HL-60 (cell line): ENCODE data around the gene PPP2R5D.

Source experiments
- GABPA ChIP-seq: IDR thresholded peaks from 2 replicates; pipeline ENCODE4 v1.6.1; 2012; ENCODE audit warnings: low read depth
- POLR2AphosphoS5 ChIP-seq: IDR thresholded peaks from 2 replicates; pipeline ENCODE4 v1.6.1; 2012; ENCODE audit warnings: low read depth
- SPI1 ChIP-seq: IDR thresholded peaks from 2 replicates; pipeline ENCODE4 v1.6.1; 2012; ENCODE audit warnings: low read depth, mild to moderate bottlenecking, borderline replicate concordance
- TF ChIP-seq, protein P1 (sequence below): IDR thresholded peaks from one replicate; pipeline ENCODE4 v1.5.1; 2011; ENCODE audit warnings: low read length, control low read depth, inconsistent platforms; ENCODE audit not compliant: insufficient read depth
- TF ChIP-seq, protein P2 (sequence below): IDR thresholded peaks from 2 replicates; pipeline ENCODE4 v1.6.1; 2012; ENCODE audit warnings: low read depth; ENCODE audit not compliant: insufficient replicate concordance

DNA sequence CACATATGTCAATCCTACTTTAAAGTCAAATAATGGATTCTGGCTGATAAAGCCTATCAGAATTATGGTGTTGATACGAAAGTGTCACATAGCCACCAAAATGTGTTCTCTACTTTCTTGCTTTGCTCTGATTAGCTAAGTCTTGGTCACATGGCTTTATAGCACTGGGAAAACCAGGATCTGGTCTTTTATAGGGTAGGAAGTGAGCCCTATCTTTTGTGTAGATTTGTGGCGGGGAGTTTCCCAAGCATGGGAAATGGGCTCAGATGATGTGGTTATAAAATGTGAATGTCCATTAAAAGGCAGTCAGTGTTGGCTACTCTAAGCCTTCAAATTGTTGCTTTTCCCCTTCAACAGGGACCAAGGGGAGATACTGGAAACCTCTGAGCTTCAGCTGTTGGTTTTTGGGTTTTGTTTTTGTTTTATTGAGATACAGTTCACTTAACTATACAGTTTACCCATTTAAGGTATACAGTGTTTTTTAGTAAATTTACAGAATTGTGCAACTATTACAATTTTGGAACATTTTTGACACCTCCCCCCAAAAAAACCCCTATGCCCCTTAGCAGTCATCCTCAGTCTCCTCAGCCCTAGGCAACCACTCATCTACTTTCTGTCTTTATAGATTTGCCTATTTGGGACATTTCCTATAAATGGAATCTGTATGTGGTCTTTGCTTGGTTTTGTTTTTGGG is 49.3 kb downstream of the PPP2R5D start:
- TF ChIP-seq, protein P1, sequence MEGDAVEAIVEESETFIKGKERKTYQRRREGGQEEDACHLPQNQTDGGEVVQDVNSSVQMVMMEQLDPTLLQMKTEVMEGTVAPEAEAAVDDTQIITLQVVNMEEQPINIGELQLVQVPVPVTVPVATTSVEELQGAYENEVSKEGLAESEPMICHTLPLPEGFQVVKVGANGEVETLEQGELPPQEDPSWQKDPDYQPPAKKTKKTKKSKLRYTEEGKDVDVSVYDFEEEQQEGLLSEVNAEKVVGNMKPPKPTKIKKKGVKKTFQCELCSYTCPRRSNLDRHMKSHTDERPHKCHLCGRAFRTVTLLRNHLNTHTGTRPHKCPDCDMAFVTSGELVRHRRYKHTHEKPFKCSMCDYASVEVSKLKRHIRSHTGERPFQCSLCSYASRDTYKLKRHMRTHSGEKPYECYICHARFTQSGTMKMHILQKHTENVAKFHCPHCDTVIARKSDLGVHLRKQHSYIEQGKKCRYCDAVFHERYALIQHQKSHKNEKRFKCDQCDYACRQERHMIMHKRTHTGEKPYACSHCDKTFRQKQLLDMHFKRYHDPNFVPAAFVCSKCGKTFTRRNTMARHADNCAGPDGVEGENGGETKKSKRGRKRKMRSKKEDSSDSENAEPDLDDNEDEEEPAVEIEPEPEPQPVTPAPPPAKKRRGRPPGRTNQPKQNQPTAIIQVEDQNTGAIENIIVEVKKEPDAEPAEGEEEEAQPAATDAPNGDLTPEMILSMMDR = no peak
- TF ChIP-seq POLR2AphosphoS5 (no peak), GABPA (no peak), SPI1 (no peak)
- TF ChIP-seq, protein P2, sequence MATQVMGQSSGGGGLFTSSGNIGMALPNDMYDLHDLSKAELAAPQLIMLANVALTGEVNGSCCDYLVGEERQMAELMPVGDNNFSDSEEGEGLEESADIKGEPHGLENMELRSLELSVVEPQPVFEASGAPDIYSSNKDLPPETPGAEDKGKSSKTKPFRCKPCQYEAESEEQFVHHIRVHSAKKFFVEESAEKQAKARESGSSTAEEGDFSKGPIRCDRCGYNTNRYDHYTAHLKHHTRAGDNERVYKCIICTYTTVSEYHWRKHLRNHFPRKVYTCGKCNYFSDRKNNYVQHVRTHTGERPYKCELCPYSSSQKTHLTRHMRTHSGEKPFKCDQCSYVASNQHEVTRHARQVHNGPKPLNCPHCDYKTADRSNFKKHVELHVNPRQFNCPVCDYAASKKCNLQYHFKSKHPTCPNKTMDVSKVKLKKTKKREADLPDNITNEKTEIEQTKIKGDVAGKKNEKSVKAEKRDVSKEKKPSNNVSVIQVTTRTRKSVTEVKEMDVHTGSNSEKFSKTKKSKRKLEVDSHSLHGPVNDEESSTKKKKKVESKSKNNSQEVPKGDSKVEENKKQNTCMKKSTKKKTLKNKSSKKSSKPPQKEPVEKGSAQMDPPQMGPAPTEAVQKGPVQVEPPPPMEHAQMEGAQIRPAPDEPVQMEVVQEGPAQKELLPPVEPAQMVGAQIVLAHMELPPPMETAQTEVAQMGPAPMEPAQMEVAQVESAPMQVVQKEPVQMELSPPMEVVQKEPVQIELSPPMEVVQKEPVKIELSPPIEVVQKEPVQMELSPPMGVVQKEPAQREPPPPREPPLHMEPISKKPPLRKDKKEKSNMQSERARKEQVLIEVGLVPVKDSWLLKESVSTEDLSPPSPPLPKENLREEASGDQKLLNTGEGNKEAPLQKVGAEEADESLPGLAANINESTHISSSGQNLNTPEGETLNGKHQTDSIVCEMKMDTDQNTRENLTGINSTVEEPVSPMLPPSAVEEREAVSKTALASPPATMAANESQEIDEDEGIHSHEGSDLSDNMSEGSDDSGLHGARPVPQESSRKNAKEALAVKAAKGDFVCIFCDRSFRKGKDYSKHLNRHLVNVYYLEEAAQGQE = no peak
